Measurements from ENCODE around the gene RBBP5.

Gene RBBP5

DNA sequence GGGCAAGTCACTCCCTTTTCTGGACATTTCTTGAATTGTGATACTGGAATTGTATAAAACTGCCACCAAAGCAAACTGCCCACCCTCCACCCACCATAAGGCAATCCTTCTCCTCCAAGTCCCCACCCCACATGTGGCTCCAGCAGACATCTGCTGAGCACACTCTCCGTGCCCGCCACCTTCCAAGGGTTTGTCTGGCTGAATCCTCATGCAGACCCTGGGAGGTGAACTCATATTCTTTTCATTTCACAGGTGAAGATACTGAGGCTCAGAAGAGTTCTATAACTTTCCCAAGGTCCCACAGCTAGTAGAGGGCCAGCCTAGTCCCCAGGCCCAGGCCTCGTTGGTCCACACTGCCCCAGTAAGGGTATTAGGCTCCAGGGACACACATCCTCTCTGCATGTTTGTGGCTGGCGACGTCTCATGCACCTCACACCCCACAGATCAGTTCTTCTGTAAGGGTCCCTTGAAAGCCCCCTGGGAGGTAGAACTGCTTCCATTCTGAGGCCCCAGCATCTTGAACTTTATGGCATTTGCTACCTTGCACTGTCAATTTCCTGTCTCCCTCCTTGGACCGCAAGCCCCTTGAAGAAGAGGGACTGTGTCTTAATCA lies 64.7 kb downstream of the RBBP5 start:
- no peak for DNase-seq (ENCODE audit: low spot score)

DNA sequence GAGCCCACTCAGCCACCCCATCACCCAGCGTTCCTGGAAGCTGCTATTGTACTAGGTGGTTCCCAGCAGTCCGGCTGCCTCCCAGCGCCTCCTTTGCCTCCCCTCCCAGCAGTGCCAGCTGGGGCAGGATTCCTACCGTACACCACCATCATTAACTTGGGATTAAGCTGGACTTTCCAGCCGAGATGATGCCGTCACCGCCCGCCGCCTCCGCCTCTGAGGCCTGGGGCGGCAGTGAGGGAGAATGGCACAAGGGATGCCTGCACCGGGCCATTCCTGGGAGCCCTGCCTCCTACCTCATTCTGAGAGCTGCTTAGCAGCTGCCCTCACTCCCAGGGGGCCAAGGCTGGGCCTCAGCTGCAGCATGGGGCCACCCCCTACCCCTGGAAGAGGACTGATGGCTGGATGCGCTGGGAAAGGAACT lies 65.6 kb downstream of the RBBP5 start:
- no peak for DNase-seq (ENCODE audit: low spot score)

- no peak for DNase-seq (ENCODE audit: low spot score)
Observed at GRCh38 chr1:205054013-205054412, 67.8 kb downstream of the RBBP5 start.

GRCh38 chr1:205053296-205053695 lies 68.5 kb downstream of the RBBP5 start:
- no peak for DNase-seq (ENCODE audit: low spot score)

DNA sequence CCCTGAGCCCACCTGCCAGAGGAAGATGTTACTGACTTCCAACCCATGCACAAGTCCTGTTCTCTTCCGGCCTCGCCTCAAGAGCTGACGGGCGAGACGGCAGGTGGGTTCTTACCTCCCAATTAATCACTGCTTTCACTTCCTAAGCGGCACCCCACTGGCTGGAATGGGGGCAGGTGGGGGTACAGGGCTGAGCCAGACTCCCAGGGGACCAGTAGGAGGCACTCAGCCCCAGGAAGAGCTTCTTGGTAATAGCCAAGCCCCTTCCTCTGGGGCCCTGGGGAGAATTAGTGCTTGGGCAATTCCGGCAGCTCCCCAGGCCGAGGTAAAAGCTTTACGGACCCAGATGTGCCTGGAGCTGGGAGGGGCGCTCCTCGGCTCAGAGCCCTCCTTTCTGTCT lies 69.1 kb downstream of the RBBP5 start:
- no peak for DNase-seq (ENCODE audit: low spot score)

GRCh38 chr1:205049479-205049878 lies 72.3 kb downstream of the RBBP5 start:
- DNase-seq (ENCODE audit: low spot score), result no peak

DNA sequence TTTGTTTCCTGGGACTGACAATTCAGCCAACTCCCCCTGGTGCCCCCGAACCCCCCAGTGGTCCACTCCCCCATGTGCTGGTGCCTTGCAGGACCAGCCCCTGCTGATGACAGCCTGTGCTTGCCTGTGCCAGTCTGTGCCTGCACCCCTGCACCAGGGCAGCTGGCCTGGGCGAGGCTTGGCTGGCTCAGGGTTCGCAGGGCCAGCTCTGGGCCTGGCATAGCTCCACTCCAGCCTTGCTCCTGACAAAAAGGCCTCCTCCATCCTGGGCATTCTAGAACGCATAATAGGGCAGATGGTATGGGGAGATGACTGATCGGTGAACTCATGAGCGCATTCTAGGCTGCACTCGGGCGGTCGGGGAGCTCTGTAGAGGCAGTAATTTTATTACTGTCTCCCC lies 73.4 kb downstream of the RBBP5 start:
- DNase-seq (ENCODE audit: low spot score), result no peak

DNA sequence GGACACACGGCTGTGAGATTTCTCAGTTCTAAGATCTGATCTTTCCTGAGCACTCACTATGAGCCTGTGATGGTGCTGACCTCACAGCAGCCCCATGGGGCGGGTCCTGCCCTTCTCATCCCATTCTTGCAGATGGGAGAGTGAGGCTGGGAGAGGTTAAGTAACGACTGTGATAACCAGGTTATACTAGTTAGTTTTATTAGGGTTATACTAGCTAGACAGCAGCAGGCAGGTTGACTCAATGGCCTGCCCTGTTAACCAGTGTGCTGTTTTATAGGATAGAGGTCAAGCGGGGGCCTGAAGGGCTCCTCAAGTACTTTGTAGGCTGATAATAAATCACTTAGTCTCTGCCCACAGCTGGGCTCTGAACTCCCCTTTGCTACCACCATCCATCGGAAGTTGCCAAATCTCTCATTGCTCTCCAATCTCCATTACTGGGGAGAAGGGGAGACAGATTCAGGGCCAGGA lies 74.0 kb downstream of the RBBP5 start:
- no peak for DNase-seq (ENCODE audit: low spot score)

DNA sequence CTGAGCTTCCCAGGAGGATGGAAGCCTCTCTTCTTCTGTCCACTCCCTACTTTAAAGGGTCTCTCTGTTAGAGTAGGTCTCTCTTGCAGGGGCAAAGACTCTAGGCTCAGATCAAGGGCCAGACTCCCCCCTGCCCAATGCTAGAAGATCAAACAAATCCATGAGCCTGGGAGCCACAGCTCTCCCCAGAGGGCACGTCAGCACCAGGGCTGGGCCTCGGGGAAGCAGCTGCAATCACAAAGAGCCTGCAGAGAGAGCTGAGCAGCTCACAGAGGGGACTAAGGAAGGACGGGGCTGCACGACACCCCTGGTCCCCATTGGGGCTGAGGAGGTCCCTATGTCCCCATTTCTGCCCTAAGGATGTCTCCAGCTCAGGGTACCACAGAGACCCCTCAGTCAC lies 74.9 kb downstream of the RBBP5 start:
- no peak for DNase-seq (ENCODE audit: low spot score)

- DNase-seq (ENCODE audit: low spot score), result no peak
Observed at GRCh38 chr1:205045146-205045545, 76.6 kb downstream of the RBBP5 start.

GRCh38 chr1:205044741-205045140 lies 77.0 kb downstream of the RBBP5 start:
- no peak for DNase-seq (ENCODE audit: low spot score)

DNA sequence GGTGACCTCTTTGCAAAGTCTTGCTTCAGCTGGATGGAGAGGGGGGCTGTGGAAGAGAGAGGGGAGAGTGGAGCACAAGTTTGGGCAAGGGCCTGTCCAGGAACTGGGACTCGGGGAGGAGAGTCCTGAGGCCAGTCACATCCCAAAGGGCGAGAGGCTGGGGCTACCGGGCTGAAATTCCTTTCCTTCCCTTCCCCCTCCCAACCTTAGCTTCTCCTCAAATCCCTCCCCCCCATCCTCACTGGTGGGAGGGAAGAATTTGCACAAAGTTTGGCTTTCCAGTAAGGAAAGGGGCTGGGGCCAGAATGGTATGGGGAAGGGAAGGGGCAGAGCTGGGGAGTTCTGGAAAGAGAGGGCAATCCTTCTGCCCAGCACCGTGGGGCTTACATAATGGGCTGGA lies 77.9 kb downstream of the RBBP5 start:
- no peak for DNase-seq (ENCODE audit: low spot score)

GRCh38 chr1:205042911-205043806 lies 78.6 kb downstream of the RBBP5 start, which contains the start of gene CNTN2:
Gene CNTN2, plus strand, starts transcription at chr1:205043212. Its CDS starts 9,974 bp downstream, at chr1:205053186.
- no peak for DNase-seq (ENCODE audit: low spot score)

GRCh38 chr1:205041998-205042910 lies 79.5 kb downstream of the RBBP5 start:
- DNase-seq (ENCODE audit: low spot score), result no peak

DNA sequence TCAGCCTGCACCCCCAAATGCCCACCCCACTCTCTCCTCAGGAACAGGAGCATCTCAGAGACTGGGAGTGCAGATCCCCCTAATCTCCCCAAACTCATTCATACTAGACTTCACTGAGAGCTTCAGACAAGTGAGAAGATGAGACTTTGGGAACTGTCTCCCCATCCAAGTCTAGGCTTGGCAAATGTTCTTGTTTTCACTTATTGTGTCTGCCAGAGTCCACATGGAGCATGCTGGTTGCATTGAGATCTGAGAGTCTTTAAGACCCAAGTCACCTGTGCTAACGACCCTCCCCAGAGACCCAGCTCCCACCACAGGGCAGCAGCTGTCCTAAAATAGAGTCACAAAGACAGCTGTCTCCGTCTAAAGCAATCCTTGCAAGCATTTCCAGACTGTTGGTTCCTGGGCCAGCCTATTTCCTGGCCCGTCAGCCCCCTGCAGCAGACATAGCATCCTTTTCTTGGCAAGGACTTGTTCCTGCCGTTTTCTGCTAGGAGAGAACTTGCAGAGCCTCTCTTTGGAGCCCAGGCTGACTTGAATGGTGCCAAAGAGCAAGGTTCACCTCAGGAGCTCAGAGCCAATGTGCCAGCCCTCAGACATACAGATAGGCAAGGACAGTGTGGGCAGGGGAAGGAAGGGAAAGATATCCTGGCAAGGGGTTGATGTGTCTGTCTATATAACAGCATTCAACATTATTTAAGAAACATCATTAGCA lies 80.6 kb downstream of the RBBP5 start:
- no peak for DNase-seq (ENCODE audit: low spot score)

DNA sequence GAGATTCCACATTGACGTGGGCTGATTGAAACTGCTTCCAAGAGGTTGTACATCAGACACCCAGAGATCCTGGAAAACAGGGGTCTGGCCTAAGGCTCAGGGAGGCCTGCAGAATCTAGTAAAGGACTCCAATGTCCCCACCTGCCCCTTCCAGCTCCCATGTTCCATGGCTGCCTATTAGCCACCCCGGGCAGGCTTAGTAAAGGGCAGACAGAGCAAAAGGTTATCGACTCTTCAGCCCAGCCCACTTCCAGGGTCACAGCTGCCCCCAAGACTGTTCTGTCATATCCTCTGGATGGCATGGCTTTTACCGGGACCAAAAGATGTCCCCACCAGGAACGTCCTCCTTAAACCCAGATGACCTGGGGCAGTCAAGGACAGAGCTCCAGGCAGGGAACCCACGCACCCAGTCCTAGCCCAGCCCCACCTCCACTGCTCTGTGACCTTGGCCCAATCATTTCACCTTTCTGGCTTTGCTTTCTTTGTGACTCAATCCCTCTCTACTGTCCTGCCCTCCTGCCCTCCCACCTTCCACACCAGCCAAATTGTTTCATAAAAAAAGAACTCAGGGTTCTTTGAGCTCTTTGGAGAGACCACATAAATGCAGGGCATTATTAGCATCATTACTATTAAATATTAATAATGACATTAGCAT lies 83.5 kb downstream of the RBBP5 start:
- DNase-seq (ENCODE audit: low spot score), result no peak

GRCh38 chr1:205037539-205037938 lies 84.2 kb downstream of the RBBP5 start:
- DNase-seq (ENCODE audit: low spot score), result no peak
